ENCODE measurements around the gene IGLL1.

DNA sequence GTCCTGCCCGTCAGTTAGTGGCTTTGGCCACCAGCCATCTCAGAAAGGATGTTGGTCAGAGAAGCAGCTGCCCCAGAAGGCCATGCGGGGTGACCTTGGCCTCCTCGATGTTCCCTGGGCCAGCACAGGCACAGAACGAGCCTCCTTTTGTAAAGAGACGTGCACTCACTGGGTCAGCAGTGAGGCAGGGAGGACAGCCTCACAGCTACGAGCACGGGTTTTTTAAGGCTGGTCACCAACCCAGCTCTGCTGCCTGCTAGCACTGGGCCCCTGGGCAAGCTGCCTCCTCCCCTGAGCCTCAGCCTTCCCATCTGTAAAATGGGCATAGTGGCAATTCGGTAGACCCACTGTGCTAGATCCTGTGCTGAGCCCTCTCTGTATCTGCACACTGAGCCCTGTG lies 10.8 kb downstream of the IGLL1 start:
- TF ChIP-seq, protein P1, sequence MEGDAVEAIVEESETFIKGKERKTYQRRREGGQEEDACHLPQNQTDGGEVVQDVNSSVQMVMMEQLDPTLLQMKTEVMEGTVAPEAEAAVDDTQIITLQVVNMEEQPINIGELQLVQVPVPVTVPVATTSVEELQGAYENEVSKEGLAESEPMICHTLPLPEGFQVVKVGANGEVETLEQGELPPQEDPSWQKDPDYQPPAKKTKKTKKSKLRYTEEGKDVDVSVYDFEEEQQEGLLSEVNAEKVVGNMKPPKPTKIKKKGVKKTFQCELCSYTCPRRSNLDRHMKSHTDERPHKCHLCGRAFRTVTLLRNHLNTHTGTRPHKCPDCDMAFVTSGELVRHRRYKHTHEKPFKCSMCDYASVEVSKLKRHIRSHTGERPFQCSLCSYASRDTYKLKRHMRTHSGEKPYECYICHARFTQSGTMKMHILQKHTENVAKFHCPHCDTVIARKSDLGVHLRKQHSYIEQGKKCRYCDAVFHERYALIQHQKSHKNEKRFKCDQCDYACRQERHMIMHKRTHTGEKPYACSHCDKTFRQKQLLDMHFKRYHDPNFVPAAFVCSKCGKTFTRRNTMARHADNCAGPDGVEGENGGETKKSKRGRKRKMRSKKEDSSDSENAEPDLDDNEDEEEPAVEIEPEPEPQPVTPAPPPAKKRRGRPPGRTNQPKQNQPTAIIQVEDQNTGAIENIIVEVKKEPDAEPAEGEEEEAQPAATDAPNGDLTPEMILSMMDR (IDR thresholded peaks at IDR 0.05) = no peak
- TF ChIP-seq POLR2A (IDR thresholded peaks at IDR 0.05) = no peak

Measured in thyroid gland (tissue), 4 donors.